Astrocyte (in vitro differentiated cells and primary cell): Measurements from ENCODE around the gene ARHGAP28.
"Not testable (repeated sequence)": the region's sequence is repeated elsewhere in the genome, so short reads cannot be mapped to it uniquely, and the experiment has no call there.

Source experiments
- EZH2 ChIP-seq: IDR thresholded peaks from 2 replicates; pipeline ENCODE4 v1.6.1; 2012; ENCODE audit warnings: mild to moderate bottlenecking, low read length, inconsistent platforms; ENCODE audit not compliant: insufficient read depth
- TF ChIP-seq, protein P1 (sequence below): IDR thresholded peaks from 2 replicates; pipeline ENCODE4 v1.5.1; 2011; ENCODE audit warnings: low read depth, mild to moderate bottlenecking, inconsistent platforms, low read length, moderate library complexity; ENCODE audit not compliant: insufficient read depth

DNA sequence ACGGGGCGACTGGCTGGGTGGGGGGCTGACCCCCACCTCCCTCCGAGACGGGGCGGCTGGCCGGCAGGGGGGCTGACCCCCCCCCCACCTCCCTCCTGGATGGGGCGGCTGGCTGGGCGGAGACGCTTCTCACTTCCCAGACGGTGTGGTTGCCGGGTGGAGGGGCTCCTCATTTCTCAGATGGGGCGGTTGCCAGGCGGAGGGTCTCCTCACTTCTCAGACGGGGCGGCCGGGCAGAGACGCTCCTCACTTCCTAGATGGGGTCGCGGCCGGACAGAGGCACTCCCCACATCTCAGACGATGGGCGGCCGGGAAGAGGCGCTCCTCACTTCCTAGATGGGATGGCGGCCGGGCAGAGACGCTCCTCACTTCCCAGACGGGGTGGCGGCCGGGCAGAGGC, 98.0 kb downstream of the ARHGAP28 start:
- TF ChIP-seq, protein P1, sequence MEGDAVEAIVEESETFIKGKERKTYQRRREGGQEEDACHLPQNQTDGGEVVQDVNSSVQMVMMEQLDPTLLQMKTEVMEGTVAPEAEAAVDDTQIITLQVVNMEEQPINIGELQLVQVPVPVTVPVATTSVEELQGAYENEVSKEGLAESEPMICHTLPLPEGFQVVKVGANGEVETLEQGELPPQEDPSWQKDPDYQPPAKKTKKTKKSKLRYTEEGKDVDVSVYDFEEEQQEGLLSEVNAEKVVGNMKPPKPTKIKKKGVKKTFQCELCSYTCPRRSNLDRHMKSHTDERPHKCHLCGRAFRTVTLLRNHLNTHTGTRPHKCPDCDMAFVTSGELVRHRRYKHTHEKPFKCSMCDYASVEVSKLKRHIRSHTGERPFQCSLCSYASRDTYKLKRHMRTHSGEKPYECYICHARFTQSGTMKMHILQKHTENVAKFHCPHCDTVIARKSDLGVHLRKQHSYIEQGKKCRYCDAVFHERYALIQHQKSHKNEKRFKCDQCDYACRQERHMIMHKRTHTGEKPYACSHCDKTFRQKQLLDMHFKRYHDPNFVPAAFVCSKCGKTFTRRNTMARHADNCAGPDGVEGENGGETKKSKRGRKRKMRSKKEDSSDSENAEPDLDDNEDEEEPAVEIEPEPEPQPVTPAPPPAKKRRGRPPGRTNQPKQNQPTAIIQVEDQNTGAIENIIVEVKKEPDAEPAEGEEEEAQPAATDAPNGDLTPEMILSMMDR, result not testable (repeated sequence)
- TF ChIP-seq EZH2, result not testable (repeated sequence)
